ENCODE results near the gene OR1D2. TPM values are rescaled to one million over a fixed set of nuclear protein-coding genes. Genes with fewer than 3 reads are reported as not detected.
A peak's percentile ranks its signal among the peaks of the same experiment; 100 is the strongest.

The OR1D2 gene
- polyA plus RNA-seq, 1 of the 3 experiments (the other 2 are of a cell fraction): not detected

- Histone ChIP-seq H3K9me2 (no peaks in the 10 kb centered on the region), H3K27ac (ENCODE audit: low read depth in 2 of 2, low read length in 1 of 2) (peak overlapping the region in 1 of 2 experiments; percentile 83; a peak in 2 of 4 replicates), H3K79me2 (ENCODE audit: insufficient read depth) (no peaks in the 10 kb centered on the region), H4K20me1 (ENCODE audit: insufficient read depth) (no peaks in the 10 kb centered on the region), H3K4me2 (peak overlapping the region; percentile 96), H3F3A (replicated peaks; ENCODE audit: insufficient read depth) (peaks cover 6% of the 10 kb centered on the region), H3K36me3 (replicated peaks in 1 of 2; ENCODE audit: control insufficient read depth in 1 of 2, insufficient read depth in 2 of 2, low read length in 1 of 2) (no peaks in the 10 kb centered on the region), H3K9ac (peak overlapping the region; percentile 65), H3K27me3 (ENCODE audit: insufficient read depth) (no peaks in the 10 kb centered on the region), H3K4me3 (ENCODE audit: low read depth in 2 of 2, low read length in 1 of 2) (peak overlapping the region; percentile 92 to 97), H2AFZ (ENCODE audit: low read depth) (peak overlapping the region; percentile 97), H3K4me1 (ENCODE audit: control insufficient read depth in 1 of 2, insufficient read depth in 2 of 2, low read depth in 1 of 2, low read length in 1 of 2) (peaks cover 0 to 5% of the 10 kb centered on the region in 2 experiments; a peak in 1 of 4 replicates), H3K9me3 (no peaks in the 10 kb centered on the region)
- peak; percentile 92 for DNase-seq
- ChIA-PET CTCF (interaction anchor here (0.6 to 2.2 kb wide), 35 partner anchors 9 to 778 kb away, joined by 3 to 35 read pairs (median 3); partner anchors contain the start of gene HASPIN), POLR2A (interaction anchor here (1.0 to 1.4 kb wide), 4 partner anchors 9 to 123 kb away, joined by 3 to 5 read pairs (median 3); no protein-coding TSS in a partner anchor)
- WGBS (ENCODE audit: low lambda C conversion rate): 3% methylated on average over 44 of the region's 50 CpGs
- TF ChIP-seq SIN3A (IDR thresholded peaks at IDR 0.05; ENCODE audit: borderline replicate concordance, low read depth, low read length) (no peak), TAF1 (IDR thresholded peaks at IDR 0.05; ENCODE audit: borderline replicate concordance, low read depth, low read length) (0 out of 2 replicates have a peak, but pooled peaks have one; percentile 50), RAD21 (IDR thresholded peaks at IDR 0.05; ENCODE audit: low read length) (peak; percentile 85), NRF1 (IDR thresholded peaks at IDR 0.05; ENCODE audit: low read depth, low read length) (peak; percentile 17; the same call in 1 of the 2 replicates), MEF2A (IDR thresholded peaks at IDR 0.05; ENCODE audit: borderline replicate concordance, low read depth) (no peak), MAX (IDR thresholded peaks at IDR 0.05; ENCODE audit: low read depth) (peak; percentile 62; the same call in 1 of the 2 replicates), RXRA (IDR thresholded peaks at IDR 0.05; ENCODE audit: borderline replicate concordance, low read depth) (no peak), RCOR1 (IDR thresholded peaks at IDR 0.05; ENCODE audit: low read length) (no peak), TEAD4 (IDR thresholded peaks at IDR 0.05; ENCODE audit: borderline replicate concordance, insufficient read depth) (no peak), ZBTB33 (IDR thresholded peaks at IDR 0.05; ENCODE audit: borderline replicate concordance, low read depth) (no peak), REST (IDR thresholded peaks at IDR 0.05; ENCODE audit: low read depth, low read length) (peak; percentile 31; the same call in 1 of the 2 replicates), RFX5 (IDR thresholded peaks at IDR 0.05; ENCODE audit: low read length) (peak; percentile 82), FOXM1 (IDR thresholded peaks at IDR 0.05; ENCODE audit: low read depth) (no peak), YY1 (IDR thresholded peaks at IDR 0.05; ENCODE audit: low read depth) (peak; percentile 69; the same call in 1 of the 2 replicates), MXI1 (IDR thresholded peaks at IDR 0.05; ENCODE audit: low read depth, low read length) (peak; percentile 69), CTCF (IDR thresholded peaks at IDR 0.05) (peak; percentile 72), USF2 (IDR thresholded peaks at IDR 0.05; ENCODE audit: borderline replicate concordance, low read depth, low read length) (no peak), EP300 (IDR thresholded peaks at IDR 0.05; ENCODE audit: borderline replicate concordance in 1 of 2, low read depth in 1 of 2, low read length in 1 of 2) (no peak)
- TF ChIP-seq, protein P1, sequence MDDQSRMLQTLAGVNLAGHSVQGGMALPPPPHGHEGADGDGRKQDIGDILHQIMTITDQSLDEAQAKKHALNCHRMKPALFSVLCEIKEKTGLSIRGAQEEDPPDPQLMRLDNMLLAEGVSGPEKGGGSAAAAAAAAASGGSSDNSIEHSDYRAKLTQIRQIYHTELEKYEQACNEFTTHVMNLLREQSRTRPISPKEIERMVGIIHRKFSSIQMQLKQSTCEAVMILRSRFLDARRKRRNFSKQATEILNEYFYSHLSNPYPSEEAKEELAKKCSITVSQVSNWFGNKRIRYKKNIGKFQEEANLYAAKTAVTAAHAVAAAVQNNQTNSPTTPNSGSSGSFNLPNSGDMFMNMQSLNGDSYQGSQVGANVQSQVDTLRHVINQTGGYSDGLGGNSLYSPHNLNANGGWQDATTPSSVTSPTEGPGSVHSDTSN (IDR thresholded peaks at IDR 0.05): no peak
Measured at GRCh38 chr17:3048727-3049471, 55.3 kb downstream of the OR1D2 start.
